IMR-90 (cell line): Measurements from ENCODE around the gene KCNK5.

Experiments used
- CTCF ChIP-seq: conservative IDR thresholded peaks from 2 replicates; pipeline ENCODE4 v1.5.1; 2012; ENCODE audit warnings: mild to moderate bottlenecking, low read depth, low read length, improper control_type of control experiment
- SMC3 ChIP-seq: fragments of 150-350 bp; IDR thresholded peaks from 2 replicates; pipeline ENCODE4 v1.6.1; 2016; ENCODE audit warnings: low read depth, mild to moderate bottlenecking, antibody characterized with exemption, low read length, moderate library complexity

- TF ChIP-seq CTCF (no peak), SMC3 (no peak)
Observed at GRCh38 chr6:39223061-39223460, 6.2 kb downstream of the KCNK5 start.
